SK-N-SH treated with all-trans-retinoic acid at 6 μM for 48 hours (cell line): ENCODE data around the gene POLR1E.
"Not testable (repeated sequence)": the region's sequence is repeated elsewhere in the genome, so short reads cannot be mapped to it uniquely, and the experiment has no call there.

ENCODE experiments used
- ATAC-seq: fragments of 200-7000 bp; cut with Tn5 transposase; 3 replicates; pipeline ENCODE4 v1.9.1; 2020; ENCODE audit warnings: mild to moderate bottlenecking, moderate library complexity
- CSDC2 ChIP-seq: fragments of 250-450 bp; sonication (Bioruptor Pico); IDR thresholded peaks from 2 replicates; pipeline ENCODE4 v1.5.0; 2020; ENCODE audit warnings: mild to moderate bottlenecking, moderate library complexity
- CSRNP3 ChIP-seq: fragments of 250-450 bp; sonication (Bioruptor Pico); IDR thresholded peaks from 2 replicates; pipeline ENCODE4 v1.5.1; 2021; ENCODE audit warnings: mild to moderate bottlenecking, moderate library complexity
- ESRRG ChIP-seq: fragments of 250-450 bp; sonication (Bioruptor Pico); IDR thresholded peaks from 2 replicates; pipeline ENCODE4 v1.6.1; 2021; ENCODE audit warnings: mild to moderate bottlenecking
- GLIS3 ChIP-seq: fragments of 250-450 bp; sonication (Bioruptor Pico); IDR thresholded peaks from 2 replicates; pipeline ENCODE4 v1.5.0; 2020; ENCODE audit warnings: mild to moderate bottlenecking, moderate library complexity
- ISL1 ChIP-seq: fragments of 250-450 bp; sonication (Bioruptor Pico); IDR thresholded peaks from 2 replicates; pipeline ENCODE4 v2.1.2; 2022; ENCODE audit warnings: mild to moderate bottlenecking, moderate library complexity
- OSR1 ChIP-seq: fragments of 250-450 bp; sonication (Bioruptor Pico); IDR thresholded peaks from 2 replicates; pipeline ENCODE4 v1.8.0; 2022; ENCODE audit warnings: moderate library complexity, mild to moderate bottlenecking, inconsistent platforms
- PATZ1 ChIP-seq: fragments of 250-450 bp; sonication (Bioruptor Pico); IDR thresholded peaks from 2 replicates; pipeline ENCODE4 v1.8.0; 2020; ENCODE audit warnings: mild to moderate bottlenecking, moderate library complexity, borderline replicate concordance
- PPARA ChIP-seq: fragments of 250-450 bp; sonication (Bioruptor Pico); IDR thresholded peaks from 2 replicates; pipeline ENCODE4 v1.5.0; 2020; ENCODE audit warnings: mild to moderate bottlenecking, borderline replicate concordance
- SNAI2 ChIP-seq: fragments of 250-450 bp; sonication (Bioruptor Pico); IDR thresholded peaks from 2 replicates; pipeline ENCODE4 v1.5.0; 2020; ENCODE audit warnings: mild to moderate bottlenecking, moderate library complexity
- TCF4 ChIP-seq: fragments of 250-450 bp; sonication (Bioruptor Pico); IDR thresholded peaks from 2 replicates; pipeline ENCODE4 v1.8.0; 2021; ENCODE audit warnings: mild to moderate bottlenecking, moderate library complexity, borderline replicate concordance
- TOX ChIP-seq: fragments of 250-450 bp; sonication (Bioruptor Pico); IDR thresholded peaks from 2 replicates; pipeline ENCODE4 v1.8.0; 2021; ENCODE audit warnings: mild to moderate bottlenecking, moderate library complexity, borderline replicate concordance
- ZC3H10 ChIP-seq: fragments of 250-450 bp; sonication (Bioruptor Pico); IDR thresholded peaks from 2 replicates; pipeline ENCODE4 v1.5.1; 2021; ENCODE audit warnings: mild to moderate bottlenecking, moderate library complexity
- ZFP3 ChIP-seq: fragments of 250-450 bp; sonication (Bioruptor Pico); IDR thresholded peaks from 2 replicates; pipeline ENCODE4 v1.5.0; 2020; ENCODE audit warnings: mild to moderate bottlenecking, moderate library complexity
- ZNF565 ChIP-seq: fragments of 450-650 bp; formaldehyde crosslinking; conservative IDR thresholded peaks from 2 replicates; pipeline ENCODE4 v1.5.0; 2020; ENCODE audit warnings: low read depth, mild to moderate bottlenecking, moderate library complexity
- ZNF70 ChIP-seq: fragments of 450-650 bp; formaldehyde crosslinking; IDR thresholded peaks from 2 replicates; pipeline ENCODE4 v1.5.0; 2020; ENCODE audit warnings: mild to moderate bottlenecking, moderate library complexity
- ZNF8 ChIP-seq: fragments of 450-650 bp; formaldehyde crosslinking; IDR thresholded peaks from 2 replicates; pipeline ENCODE4 v1.5.0; 2020; ENCODE audit warnings: mild to moderate bottlenecking, moderate library complexity
- TF ChIP-seq, protein P1 (sequence below): fragments of 250-450 bp; sonication (Bioruptor Pico); IDR thresholded peaks from 2 replicates; pipeline ENCODE4 v1.8.0; 2021; ENCODE audit warnings: low read depth, mild to moderate bottlenecking, moderate library complexity, borderline replicate concordance
- TF ChIP-seq, protein P2 (sequence below): fragments of 250-450 bp; sonication (Bioruptor Pico); IDR thresholded peaks from 2 replicates; pipeline ENCODE4 v1.5.0; 2020; ENCODE audit warnings: mild to moderate bottlenecking, moderate library complexity

POLR1E gene

DNA sequence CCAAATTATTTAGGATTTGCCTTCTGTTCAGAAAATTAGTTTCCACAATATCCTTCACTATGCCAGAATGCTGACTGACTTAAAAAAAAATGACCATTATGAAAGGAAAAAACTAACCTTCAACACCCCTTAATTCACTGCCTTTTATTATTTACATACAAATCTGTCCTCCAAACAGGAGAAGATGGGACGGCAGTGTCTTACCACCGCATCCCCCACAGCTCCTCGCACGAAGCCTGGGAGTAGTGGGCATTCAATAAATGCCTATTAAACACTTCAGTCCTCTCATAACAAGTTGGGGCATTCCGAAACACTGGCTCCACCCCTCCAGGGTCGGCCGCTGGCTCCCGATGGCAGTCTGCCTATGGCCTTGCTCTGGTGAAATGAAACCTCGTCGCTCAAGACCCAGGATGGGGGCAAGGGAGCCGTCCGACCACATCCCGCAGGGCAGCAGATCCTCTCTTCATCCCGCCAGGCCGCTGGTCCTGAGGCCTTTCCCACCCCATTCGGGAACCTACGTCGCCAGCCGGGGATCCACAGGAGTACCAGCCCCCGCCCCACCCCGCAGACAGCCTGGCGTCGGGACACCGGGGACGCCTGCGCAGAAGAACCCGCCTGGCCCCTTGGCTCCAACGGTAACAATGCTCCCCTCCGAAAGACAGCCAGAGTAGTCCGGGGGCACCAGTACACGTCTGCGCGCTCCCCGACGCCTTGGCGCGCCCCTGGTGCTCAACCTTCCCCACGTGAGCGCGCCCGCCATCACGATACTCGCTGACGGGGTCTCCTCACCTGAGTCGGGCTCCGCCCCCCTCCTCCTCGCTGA lies 21.1 kb upstream of the POLR1E start:
- ATAC-seq, result peak; percentile 60
- no peak for TF ChIP-seq ZNF565 (CRISPR knock-in tag)
- TF ChIP-seq CSRNP3, result 0 out of 2 replicates have a peak, but pooled peaks have one; percentile 22
- TF ChIP-seq, all 23 proteins: peak for 1

DNA sequence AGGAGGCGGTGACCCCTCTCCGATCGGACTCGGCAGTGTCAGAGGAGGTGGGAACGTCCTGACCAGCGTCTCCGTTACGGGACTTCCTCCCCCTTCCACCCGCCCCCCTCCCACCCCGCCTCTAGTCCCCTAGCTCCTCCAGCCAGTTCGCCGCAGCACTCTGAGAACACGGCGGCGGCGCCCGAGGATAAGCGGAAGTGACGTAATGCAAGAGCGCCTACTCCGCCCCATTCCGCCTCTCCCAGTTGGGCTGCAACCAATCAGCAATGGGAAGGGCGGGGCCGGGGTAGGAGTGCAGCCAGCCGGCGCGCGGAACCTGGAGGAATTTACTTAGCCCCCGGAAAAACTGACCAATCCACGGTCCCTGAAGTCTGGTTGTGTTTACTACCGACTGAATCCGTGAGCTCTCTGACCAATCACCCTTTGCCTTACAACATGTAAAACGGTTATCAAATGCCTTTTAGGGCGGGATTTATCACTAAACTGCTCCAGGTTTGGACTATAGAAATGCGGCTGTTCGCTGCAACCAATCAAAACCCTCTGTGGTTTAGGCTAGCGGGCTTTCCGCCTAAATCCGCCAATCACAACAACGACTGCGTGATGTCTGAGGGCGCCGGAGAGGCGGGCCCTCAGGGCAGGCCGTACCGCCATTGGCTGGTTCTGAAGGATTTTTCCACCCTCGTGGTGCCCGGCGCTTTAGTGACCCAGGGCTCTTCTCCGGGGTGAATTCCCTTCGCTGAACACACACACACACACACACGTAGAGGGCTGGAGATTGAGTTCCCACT lies 20.3 kb upstream of the POLR1E start, which contains the start of gene ZBTB5:
Gene ZBTB5, minus strand, starts transcription at position 202 of the 788 bp plus-strand sequence. CDS start 22,899 bp downstream, outside the sequence.
- ATAC-seq, result peak; percentile 86
- TF ChIP-seq ZNF8 (CRISPR knock-in tag), result no peak
- TF ChIP-seq ZNF565 (CRISPR knock-in tag), result no peak
- no peak for TF ChIP-seq ISL1 (CRISPR knock-in tag)
- TF ChIP-seq, protein P1, sequence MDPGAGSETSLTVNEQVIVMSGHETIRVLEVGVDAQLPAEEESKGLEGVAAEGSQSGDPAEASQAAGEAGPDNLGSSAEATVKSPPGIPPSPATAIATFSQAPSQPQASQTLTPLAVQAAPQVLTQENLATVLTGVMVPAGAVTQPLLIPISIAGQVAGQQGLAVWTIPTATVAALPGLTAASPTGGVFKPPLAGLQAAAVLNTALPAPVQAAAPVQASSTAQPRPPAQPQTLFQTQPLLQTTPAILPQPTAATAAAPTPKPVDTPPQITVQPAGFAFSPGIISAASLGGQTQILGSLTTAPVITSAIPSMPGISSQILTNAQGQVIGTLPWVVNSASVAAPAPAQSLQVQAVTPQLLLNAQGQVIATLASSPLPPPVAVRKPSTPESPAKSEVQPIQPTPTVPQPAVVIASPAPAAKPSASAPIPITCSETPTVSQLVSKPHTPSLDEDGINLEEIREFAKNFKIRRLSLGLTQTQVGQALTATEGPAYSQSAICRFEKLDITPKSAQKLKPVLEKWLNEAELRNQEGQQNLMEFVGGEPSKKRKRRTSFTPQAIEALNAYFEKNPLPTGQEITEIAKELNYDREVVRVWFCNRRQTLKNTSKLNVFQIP (CRISPR knock-in tag), result no peak
- no peak for TF ChIP-seq ZFP3
- TF ChIP-seq, protein P2, sequence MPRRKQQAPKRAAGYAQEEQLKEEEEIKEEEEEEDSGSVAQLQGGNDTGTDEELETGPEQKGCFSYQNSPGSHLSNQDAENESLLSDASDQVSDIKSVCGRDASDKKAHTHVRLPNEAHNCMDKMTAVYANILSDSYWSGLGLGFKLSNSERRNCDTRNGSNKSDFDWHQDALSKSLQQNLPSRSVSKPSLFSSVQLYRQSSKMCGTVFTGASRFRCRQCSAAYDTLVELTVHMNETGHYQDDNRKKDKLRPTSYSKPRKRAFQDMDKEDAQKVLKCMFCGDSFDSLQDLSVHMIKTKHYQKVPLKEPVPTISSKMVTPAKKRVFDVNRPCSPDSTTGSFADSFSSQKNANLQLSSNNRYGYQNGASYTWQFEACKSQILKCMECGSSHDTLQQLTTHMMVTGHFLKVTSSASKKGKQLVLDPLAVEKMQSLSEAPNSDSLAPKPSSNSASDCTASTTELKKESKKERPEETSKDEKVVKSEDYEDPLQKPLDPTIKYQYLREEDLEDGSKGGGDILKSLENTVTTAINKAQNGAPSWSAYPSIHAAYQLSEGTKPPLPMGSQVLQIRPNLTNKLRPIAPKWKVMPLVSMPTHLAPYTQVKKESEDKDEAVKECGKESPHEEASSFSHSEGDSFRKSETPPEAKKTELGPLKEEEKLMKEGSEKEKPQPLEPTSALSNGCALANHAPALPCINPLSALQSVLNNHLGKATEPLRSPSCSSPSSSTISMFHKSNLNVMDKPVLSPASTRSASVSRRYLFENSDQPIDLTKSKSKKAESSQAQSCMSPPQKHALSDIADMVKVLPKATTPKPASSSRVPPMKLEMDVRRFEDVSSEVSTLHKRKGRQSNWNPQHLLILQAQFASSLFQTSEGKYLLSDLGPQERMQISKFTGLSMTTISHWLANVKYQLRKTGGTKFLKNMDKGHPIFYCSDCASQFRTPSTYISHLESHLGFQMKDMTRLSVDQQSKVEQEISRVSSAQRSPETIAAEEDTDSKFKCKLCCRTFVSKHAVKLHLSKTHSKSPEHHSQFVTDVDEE (CRISPR knock-in tag), result no peak
- TF ChIP-seq GLIS3 (CRISPR knock-in tag), result no peak
- TF ChIP-seq TCF4 (CRISPR knock-in tag), result no peak
- no peak for TF ChIP-seq TOX (CRISPR knock-in tag)
- TF ChIP-seq PPARA, result no peak
- no peak for TF ChIP-seq OSR1
- TF ChIP-seq ZNF70 (CRISPR knock-in tag), result no peak
- no peak for TF ChIP-seq CSDC2 (CRISPR knock-in tag)
- TF ChIP-seq PATZ1 (CRISPR knock-in tag), result no peak
- TF ChIP-seq ESRRG (CRISPR knock-in tag), result no peak
- no peak for TF ChIP-seq SNAI2 (CRISPR knock-in tag)
- no peak for TF ChIP-seq ZC3H10 (CRISPR knock-in tag)
- TF ChIP-seq, all 23 proteins: peak for 0

DNA sequence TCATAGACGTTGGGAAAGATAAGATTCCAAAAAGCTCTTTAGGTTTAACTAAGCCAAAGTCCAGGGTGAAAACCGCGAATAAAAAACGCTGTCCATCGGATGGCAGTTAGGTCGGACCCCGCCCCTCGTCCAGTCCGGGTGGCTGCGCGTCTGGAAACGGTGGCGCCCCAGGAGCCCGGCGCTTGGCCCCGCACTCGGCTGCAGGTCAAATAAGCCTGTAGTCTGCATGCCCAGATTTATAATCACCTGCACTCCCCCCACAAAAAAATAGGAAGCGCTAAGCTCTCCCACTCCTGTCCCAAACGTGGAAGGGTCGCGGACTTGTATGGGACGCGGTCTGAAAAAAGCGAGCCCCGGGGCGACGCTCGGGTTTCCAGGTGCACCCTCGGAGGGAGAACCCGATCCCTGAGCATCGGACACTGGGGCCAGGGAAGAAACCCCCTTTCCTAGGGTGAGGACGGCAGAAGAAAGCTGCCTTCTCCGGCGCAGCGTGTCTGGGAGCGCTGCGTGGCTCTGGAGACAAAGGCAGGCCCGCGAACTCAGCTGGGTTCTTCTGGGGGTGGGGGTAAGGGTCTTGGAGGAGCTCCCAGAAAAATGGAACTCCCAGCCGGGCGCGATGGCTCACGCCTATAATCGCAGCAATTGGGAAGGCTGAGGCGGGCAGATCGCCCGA lies 19.6 kb upstream of the POLR1E start:
- no peak for TF ChIP-seq TOX (CRISPR knock-in tag)
- peak; percentile 38; the same call in 1 of the 2 replicates for TF ChIP-seq ZNF70 (CRISPR knock-in tag)
- no peak for TF ChIP-seq GLIS3 (CRISPR knock-in tag)
- no peak for TF ChIP-seq ESRRG (CRISPR knock-in tag)
- no peak for TF ChIP-seq CSDC2 (CRISPR knock-in tag)
- TF ChIP-seq, protein P2 (CRISPR knock-in tag), result no peak; the same call in 1 of the 2 replicates
- no peak for TF ChIP-seq PPARA
- no peak for TF ChIP-seq TCF4 (CRISPR knock-in tag)
- TF ChIP-seq SNAI2 (CRISPR knock-in tag), result no peak
- TF ChIP-seq ZFP3, result 0 out of 2 replicates have a peak, but pooled peaks have one; percentile 22
- peak; percentile 32 for ATAC-seq

DNA sequence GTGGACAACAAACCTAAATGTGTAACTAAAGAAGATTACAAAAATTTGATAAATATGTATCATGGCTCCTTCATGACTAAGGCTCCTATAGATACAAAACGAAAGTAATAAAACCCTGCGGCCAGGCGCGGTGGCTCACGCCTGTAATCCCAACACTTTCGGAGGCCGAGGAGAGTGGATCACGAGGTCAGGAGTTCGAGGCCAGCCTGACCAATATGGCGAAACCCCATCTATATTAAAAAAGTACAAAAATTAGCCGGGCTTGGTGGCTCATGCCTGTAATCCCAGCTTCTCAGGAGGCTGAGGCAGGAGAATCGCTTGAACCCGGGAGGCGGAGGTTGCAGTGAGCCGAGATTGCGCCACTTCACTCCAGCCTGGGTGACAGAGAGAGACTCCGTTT lies 18.2 kb upstream of the POLR1E start:
- not testable (repeated sequence) for ATAC-seq
